GM10266 (cell line): Measurements from ENCODE around the gene ORM2.

ENCODE experiments used
- DNase-seq: peaks from one replicate; pipeline ENCODE4 v3.0.0; 2012; ENCODE audit errors: extremely low spot score
- CTCF ChIP-seq: IDR thresholded peaks from 2 replicates; pipeline ENCODE4 v1.5.1; 2012; ENCODE audit warnings: mild to moderate bottlenecking, low read depth; ENCODE audit not compliant: control insufficient read depth, insufficient read depth; ENCODE audit errors: missing control alignments

The ORM2 gene

GRCh38 chr9:114373960-114374730 lies 44.5 kb downstream of the ORM2 start:
- no peak for TF ChIP-seq CTCF
- DNase-seq, result no peak

GRCh38 chr9:114374936-114375335 lies 45.3 kb downstream of the ORM2 start:
- no peak for TF ChIP-seq CTCF
- no peak for DNase-seq

- DNase-seq, result no peak
- no peak for TF ChIP-seq CTCF
These were observed 45.9 kb downstream of the ORM2 start for GRCh38 chr9:114375386-114376175.

- no peak for DNase-seq
- no peak for TF ChIP-seq CTCF
These were observed 47.1 kb downstream of the ORM2 start for GRCh38 chr9:114376586-114377445.

- no peak for TF ChIP-seq CTCF
These were observed 48.3 kb downstream of the ORM2 start for GRCh38 chr9:114378016-114378415.

GRCh38 chr9:114378883-114379282 lies 49.2 kb downstream of the ORM2 start:
- no peak for TF ChIP-seq CTCF
- DNase-seq, result no peak

More at GRCh38 chr9:114378016-114378415, 48.3 kb downstream of the ORM2 start:
- no peak for DNase-seq
